ENCODE measurements around the gene ARHGAP15.

DNA sequence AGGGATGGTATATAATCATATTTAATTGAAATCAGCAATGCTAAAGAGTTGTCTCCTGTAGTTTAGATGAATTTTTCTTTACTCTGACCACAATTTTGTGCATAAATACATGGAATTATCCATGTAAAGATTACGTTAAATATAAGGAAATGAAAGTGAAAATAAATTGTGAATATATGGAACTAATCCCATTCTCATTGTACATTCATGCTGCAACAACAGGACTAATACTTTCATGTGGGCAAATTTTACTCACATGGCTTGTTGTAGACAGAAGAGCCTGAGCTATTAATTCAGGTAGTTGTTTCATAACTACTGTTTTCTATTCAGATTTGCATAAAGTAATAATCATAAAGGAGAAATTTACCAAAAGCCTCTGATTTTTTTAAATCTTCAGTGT, 357.8 kb downstream of the ARHGAP15 start:
- TF ChIP-seq SUZ12 (IDR thresholded peaks at IDR 0.05; ENCODE audit: extremely low read depth, insufficient read depth, insufficient read length) (no peak), YY1 (IDR thresholded peaks at IDR 0.05; ENCODE audit: insufficient read depth, insufficient read length) (no peak), ZNF274 (IDR thresholded peaks at IDR 0.05; ENCODE audit: low read depth, low read length) (no peak)

All from NT2/D1 (cell line).